DMS 273 treated with DMSO at 0.1 percent for 48 hours (cell line): ENCODE results near the gene RBM33.

Experiments
- DNase-seq: peaks from one replicate; lab custom pipeline; 2025; lab: John Stamatoyannopoulos, UW

The RBM33 gene

GRCh38 chr7:155727616-155728015, 83.2 kb downstream of the RBM33 start:
- DNase-seq: no peak

DNA sequence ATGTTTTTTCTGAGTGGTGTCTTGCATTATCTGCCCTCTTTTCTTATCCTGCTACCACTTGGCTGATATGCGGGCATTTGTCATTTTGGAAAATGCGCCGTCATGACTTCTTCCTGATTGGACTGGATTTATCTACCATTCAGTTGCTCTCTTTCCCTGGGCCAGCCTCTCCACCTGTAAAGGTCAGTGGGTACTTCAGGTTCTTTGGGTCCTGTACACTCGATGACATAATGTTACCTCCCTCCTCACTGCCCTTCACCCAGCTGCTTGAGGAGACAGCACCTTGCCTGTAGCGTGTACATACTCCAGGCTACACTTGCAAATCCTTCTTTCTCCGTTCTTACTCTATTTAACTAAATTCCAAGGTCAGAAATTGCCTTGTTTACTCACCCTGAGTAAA, 83.7 kb downstream of the RBM33 start:
- no peak for DNase-seq

DNA sequence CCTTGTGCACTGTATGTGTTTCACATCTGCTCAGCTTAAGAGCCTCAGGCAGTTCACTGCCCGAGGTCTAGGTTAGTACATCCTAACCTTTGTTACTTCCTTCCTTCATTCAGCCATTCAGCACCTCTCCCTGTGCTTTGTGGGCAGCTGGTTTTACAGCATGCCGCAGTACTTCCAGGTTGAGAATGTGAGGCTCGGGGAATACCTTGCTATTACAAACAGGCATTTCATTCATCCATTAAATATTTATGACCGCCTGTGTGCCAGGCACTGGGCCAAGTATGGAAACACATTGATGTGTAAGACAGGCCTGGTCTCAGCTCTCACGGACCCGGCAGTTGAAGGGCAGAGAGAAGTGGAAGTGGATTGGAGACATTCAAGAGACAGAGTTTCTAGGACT, 85.4 kb downstream of the RBM33 start:
- no peak for DNase-seq

DNA sequence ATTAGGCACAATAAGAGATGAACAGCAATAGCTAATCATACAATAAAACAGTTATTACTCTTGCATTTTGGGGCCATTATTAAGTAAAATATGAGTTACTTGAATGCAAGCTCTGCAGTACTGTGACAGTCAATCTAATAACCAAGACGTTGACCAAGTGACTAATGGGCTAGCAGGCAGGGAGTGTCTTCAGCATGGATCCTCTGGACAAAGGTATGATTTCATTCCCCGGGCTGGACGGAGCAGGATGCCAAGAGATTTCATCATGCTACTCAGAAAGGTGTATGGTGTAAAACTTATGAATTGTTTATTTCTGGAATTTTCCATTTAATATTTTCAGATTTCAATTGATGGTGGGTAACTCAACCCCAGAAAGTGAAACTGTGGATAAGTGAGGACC, 86.9 kb downstream of the RBM33 start:
- DNase-seq: no peak

DNA sequence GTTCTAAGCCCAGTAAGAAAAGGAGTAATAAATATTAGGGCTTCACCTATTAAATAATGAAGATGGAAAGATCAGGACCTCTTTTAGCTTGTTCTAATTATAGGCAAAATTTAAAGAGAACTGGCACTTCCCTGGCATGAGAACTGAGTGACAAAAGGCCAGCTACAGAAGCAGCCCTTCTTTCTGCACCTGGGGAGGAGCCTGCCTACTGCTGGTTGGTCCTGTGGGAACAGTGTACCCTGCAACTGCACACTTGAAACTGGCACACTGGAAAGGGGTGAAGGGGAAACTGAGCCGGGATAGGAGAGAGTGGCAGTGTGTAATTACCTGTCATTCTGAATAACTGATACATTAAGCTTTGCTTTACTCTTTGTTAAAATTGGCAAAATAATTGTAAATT, 87.4 kb downstream of the RBM33 start:
- no peak for DNase-seq

- DNase-seq: no peak
Observed at GRCh38 chr7:155732286-155732685, 87.8 kb downstream of the RBM33 start.

GRCh38 chr7:155733582-155734444, 89.4 kb downstream of the RBM33 start:
- DNase-seq: no peak

GRCh38 chr7:155734445-155734809, 90.0 kb downstream of the RBM33 start:
- no peak for DNase-seq

DNA sequence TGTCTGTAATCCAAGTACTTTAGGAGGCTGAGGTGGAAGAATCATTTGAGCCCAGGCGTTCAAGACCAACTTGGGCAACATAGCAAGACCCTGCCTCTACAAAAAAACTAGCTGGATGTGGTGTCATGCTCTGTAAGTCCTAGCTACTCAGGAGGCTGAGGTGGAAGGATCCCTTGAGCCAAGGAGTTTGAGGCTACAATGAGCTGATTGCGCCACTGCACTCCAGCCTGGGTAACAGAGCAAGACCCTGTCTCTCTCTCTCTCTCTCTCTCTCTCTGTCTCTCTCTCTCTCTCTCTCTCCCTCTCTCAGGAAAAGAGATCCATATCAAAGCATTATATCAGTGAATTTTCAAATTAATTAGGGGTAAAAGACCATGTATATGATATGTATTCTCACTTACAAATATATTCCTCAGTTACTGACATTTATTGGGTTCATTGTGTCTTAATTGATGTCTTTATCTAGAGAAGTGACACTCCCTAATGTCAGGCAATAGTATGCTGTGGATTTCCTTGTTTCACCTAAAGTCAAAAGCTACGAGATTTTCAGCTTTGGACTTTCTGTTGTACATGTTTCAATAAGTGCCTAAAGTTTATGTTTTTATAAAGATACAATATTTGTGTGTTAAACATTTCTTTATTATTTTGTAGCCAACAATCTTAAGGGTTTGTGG, 91.1 kb downstream of the RBM33 start:
- no peak for DNase-seq

- no peak for DNase-seq
Observed at GRCh38 chr7:155737590-155737989, 93.1 kb downstream of the RBM33 start.

- DNase-seq: no peak
Observed at GRCh38 chr7:155738104-155738503, 93.6 kb downstream of the RBM33 start.

DNA sequence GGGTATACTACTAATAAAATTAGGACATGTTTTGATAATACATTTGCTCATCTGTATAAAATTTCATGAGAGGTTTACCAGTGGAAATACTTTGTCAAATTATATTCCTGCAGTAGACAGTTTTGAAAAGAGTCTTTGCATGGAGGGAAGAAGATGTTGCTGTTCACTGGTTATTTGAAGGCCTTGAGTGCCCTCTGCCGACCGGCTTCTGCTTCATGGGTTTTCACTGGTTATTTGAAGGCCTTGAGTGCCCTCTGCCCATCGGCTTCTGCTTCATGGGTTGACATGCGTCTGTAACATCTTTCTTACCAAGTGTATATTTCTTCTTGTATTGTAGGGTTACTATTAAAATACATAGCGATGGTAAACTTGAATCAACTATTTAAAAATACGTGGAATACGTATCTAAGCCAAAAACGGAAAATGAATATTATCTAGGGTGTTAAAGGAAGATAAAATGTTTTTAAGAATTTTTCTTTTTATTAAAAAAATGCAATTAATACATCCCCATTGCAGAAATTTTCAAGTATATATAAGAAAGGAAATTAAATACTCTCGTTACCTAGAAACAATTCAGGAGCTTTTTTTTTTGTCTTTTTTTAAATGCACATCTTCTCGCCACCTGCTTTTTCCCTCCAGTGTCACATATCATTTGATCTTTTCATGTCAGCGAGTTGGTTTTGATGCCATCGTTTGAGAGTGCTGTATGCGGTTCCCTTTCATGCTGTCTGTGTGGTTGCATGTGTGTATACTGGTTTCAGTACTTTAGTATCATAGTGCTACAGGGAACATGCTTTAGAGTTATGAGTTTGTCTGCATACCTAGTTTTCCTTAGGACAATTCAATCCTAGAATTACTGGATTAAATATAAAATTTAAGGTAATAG, 94.4 kb downstream of the RBM33 start:
- peak; percentile 38 for DNase-seq

GRCh38 chr7:155739538-155740143, 95.2 kb downstream of the RBM33 start:
- DNase-seq: no peak

DNA sequence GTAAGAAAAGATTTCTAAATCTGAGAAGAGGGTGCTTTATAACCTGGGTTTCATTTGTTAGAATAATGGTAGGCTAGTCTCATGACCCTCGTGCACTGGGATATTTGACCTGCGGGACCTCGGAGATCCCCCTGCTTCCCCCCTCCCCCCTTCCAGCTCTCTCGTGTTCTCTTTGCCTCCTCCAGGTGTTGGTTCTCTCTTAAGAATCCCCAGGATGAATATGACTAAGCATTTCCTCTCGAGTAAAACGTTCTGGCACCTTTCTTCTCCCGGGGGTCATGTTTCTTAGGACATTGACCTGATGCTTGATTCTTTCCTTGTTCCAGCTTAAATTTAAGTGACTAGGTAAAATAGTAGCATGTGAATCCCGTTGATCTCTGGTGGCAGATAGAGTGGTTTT, 96.6 kb downstream of the RBM33 start:
- DNase-seq: no peak

DNA sequence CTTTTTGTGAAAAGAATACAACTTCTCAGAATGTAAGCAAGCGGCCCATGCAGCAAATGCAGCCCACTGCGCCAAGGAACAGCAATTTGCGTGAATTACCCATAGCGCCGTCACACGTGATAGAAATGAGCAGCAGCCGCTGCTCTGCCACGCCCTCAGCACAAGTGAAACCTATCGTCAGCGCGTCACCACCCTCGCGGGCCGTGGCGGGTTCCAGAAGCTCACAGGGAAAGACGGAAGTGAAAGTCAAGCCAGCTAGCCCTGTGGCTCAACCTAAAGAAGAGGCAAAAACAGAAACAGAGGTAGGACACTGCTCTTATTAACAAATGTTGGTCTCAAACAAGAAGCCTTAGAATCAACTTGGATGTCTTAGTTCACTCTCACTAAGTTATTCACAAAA, 97.3 kb downstream of the RBM33 start:
- no peak for DNase-seq

DNA sequence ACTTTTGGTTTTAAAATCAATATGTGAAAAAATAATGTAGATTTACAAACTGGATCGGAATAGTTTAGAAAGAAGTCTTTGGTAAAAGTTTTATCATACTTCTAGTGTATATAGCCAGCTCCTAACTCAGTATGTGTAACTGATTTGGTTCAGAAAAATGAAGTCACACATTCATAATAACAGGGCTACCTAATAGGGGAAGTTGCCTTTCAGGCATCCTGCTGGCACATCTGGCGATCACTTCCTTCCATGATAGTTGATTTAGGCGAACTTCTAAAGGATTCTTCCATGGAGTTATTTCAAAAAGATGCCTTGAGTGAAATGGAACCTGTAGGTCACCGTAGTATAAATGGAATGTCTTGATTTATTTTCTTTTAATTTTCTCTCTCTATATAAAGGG, 98.7 kb downstream of the RBM33 start:
- no peak for DNase-seq

DNA sequence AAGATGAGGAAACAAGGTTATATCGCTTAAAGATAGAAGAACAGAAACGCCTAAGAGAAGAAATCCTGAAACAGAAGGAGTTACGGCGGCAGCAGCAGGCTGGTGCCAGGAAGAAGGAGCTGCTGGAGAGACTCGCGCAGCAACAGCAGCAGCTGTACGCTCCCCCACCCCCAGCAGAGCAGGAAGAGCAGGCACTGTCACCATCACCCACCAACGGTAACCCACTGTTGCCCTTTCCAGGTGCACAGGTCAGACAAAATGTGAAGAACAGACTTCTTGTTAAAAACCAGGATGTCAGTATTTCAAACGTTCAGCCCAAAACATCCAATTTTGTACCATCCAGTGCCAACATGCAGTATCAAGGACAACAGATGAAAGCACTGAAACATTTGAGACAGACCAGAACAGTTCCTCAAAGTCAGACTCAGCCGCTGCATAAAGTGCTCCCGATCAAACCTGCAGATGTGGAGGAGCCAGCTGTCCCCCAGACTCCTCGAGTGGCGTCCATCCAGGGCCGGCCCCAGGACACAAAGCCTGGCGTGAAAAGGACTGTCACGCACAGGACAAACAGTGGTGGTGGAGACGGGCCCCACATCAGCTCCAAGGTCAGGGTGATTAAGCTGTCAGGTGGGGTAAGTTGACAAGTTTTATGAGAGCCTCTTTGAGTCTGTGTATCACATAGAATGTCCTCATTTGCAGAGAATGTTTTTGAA, 100.7 kb downstream of the RBM33 start:
- DNase-seq: no peak

DNA sequence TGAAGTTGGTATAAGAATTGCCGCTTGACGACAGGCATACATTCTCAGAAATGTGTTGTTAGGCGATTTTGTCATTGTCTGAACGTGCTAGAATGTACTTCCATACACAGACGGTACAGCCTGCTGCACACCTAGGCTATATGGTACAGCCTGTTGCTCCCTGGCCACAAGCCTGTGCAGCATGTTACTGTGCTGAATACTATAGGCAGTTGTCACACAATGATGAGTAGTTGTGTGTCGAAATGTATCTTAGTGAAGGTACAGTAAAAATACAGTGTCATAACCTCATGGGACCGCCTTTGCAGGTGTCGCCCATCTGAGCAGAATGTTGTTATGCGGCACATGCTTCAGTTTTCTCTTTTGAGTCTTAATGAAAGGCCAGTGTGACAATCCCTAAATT, 101.3 kb downstream of the RBM33 start:
- no peak for DNase-seq

DNA sequence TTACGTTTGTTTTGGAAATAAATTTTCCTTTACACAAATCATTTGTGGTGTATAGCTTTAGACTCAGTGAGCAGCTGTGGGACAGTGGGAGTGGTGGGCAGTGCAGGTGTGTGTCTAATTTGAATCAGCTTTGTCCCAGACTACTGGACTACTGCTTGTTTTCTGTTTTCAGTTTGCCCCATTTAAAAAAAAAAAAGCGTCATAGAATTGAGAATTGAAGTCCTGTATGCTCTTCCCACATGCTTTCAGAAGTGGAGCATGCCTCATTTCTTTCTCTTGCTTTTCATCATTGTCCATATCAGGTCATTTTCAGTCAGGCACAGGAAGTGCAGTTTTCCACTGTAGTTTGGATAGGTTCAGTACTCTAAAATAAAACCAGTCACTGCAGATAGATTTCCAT, 101.7 kb downstream of the RBM33 start:
- DNase-seq: no peak

- DNase-seq: no peak
Observed at GRCh38 chr7:155747209-155747608, 102.7 kb downstream of the RBM33 start.

- no peak for DNase-seq
Observed at GRCh38 chr7:155749578-155749977, 105.1 kb downstream of the RBM33 start.
